HEK293T (cell line): ENCODE measurements around the gene SZRD1.

ENCODE experiments used
- ELF4 ChIP-seq: fragments of 450-650 bp; IDR thresholded peaks from 2 replicates; pipeline ENCODE4 v1.6.1; 2017; ENCODE audit warnings: antibody characterized with exemption
- SP1 ChIP-seq: fragments of 450-650 bp; IDR thresholded peaks from 2 replicates; pipeline ENCODE4 v1.6.1; 2017
- SUZ12 ChIP-seq: fragments of 450-650 bp; IDR thresholded peaks from 2 replicates; pipeline ENCODE4 v1.6.1; 2016; ENCODE audit warnings: mild to moderate bottlenecking
- ZNF384 ChIP-seq: fragments of 450-650 bp; IDR thresholded peaks from 2 replicates; pipeline ENCODE4 v1.6.1; 2016

DNA sequence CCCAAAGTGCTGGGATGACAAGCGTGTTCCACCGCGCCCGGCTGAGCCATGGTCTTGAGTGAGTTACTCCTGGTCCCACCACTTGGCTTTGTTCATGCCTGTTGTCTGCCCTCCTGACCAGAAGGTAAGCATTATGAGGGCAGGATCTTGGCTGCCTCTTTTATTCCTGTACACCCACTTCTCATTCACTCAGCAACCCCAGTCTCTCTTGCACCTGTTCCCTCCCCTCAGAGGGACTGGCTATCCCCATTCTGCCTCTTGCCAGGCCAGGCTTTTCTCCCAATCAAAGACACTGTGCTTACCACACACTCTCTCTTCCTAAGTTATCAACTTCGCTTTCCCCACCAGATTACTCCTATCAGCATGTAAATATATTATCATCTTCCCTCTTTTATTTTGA is 43.8 kb downstream of the SZRD1 start:
- no peak for TF ChIP-seq ELF4
- TF ChIP-seq SUZ12: no peak
- TF ChIP-seq ZNF384: no peak
- no peak for TF ChIP-seq SP1
